GM19238 (cell line): ENCODE results near the gene HSDL1.
A peak's percentile ranks its signal among the peaks of the same experiment; 100 is the strongest.

Experiments used
- DNase-seq: peaks from one replicate; pipeline ENCODE4 v3.0.0; 2011; ENCODE audit warnings: low spot score; ENCODE audit not compliant: insufficient read length

The HSDL1 gene

DNA sequence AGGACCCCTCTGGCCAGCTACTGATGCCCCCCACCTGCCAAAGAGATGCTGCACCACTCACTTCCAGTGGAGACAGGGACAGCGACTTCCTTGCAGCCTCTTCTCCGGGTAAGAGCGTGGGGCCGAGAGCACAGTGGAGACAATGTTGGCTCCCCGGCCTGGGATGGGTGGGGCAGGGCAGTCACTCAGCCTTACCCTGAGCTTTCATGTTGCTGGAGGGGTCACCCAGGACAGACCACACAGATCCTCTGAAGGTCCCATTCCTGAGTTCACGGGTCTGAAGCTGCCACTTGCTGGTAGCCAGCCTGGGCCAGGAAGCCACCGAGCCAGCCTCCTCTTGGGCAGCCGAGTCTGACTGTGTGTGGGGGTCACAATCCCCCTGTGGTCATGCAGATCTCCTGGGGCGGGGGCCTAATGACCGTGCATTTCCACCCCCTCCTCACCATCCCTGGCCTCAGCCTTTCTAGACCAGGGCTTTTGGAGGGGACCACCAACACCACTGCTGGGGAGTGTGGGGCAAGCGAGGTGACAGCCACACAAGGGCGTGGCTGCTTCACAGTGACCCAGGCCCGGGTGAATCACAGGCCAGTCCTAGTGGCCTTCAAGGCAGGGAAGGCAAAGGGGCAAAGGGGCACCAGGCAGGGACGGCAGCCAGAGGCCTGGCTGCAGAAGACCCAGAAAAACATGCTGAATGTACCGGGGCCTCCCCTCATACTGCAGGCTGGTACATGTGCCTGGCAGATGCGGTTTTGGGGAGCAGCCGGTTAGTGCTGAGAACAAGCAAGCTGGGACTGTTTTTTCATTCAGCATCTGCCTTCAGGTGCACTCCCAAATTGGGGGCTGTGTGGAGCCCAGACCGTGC lies 31.4 kb upstream of the HSDL1 start:
- DNase-seq = no peak

GRCh38 chr16:84175350-84176081 lies 30.5 kb upstream of the HSDL1 start:
- peak; percentile 76 for DNase-seq

GRCh38 chr16:84174396-84174795 lies 29.4 kb upstream of the HSDL1 start:
- DNase-seq = no peak

DNA sequence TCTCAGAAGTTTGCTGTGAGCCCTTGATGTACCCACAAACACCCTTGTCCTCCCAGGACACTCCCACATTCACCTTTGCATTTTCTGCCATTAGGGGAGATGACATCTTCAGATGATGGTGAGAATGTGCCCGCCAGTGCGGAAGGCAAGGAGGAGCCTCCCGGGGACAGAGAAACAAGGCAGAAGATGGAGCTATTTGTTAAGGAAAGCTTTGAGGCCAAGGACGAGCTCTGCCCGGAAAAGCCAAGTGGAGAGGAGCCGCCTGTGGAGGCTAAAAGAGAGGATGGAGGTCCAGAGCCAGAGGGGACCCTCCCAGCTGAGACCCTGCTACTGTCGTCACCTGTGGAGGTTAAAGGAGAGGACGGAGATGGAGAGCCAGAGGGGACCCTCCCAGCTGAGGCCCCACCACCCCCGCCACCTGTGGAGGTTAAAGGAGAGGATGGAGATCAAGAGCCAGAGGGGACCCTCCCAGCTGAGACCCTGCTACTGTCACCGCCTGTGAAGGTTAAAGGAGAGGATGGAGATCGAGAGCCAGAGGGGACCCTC lies 24.9 kb upstream of the HSDL1 start:
- DNase-seq = no peak

DNA sequence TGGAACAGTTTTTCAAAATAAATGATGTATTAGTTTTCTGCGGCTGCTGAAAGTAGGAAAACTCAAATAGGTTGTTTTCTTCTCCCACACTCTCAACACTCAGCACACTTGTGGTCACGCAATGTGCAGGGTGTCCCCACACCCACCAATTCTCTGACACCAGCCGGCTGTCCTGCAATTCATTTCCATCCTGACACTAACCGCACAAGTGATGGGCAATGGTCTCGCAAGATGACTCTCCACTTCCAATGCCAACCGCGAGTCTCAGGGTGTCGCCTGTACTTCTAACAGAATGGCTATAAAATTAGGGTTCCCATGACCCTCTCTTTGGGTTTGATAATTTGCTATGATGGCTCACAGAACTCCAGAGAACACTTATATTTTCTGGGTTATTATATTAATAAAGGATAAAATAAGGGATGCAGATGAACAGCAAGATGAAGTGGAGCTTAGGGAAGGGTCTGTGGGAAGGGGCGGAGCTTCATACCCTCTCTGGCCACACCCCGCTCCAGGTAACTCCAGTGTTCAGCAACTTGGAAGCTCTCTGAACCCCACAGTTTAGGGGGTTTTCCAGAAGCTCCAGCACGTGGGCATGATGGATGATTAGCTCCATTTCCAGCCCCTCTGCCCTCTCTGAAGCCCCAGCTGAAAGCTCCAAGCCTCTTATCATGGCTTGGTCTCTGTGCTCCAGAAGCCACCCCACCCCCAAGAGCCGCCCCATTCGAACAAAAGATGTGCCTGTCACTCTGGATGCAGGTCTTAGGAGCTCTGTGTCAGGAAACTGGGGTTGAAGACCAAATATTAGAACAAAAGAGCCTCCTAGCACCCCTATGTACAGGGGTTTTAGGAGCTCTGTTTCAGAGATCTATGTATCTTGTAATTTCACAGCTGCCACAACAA lies 22.1 kb upstream of the HSDL1 start:
- no peak for DNase-seq

- no peak for DNase-seq
Observed at GRCh38 chr16:84165746-84166145, 20.8 kb upstream of the HSDL1 start.

DNA sequence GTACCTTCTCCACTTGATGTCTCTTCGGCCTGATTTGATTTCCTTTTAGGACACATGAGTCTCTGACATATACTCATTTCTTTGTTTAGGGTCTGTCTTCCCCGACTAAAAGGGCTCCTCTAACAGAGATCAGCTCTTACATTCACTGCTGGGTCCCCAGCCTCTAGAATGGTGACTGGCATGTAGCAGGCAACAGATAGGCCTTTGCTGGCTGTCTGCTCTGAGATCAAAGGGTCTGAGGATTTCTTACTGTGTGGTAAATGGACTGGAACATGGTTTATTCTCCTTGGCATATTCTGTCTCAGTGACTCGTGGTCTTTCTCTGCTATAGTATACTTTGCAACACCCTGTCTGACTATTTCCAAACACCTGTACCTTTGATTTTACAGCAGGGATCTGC lies 16.8 kb upstream of the HSDL1 start:
- no peak for DNase-seq

GRCh38 chr16:84161037-84161436 lies 16.1 kb upstream of the HSDL1 start:
- no peak for DNase-seq

GRCh38 chr16:84159800-84160199 lies 14.8 kb upstream of the HSDL1 start:
- DNase-seq = no peak

GRCh38 chr16:84159007-84159406 lies 14.0 kb upstream of the HSDL1 start:
- DNase-seq = no peak

- no peak for DNase-seq
Observed at GRCh38 chr16:84156342-84156784, 11.4 kb upstream of the HSDL1 start.

DNA sequence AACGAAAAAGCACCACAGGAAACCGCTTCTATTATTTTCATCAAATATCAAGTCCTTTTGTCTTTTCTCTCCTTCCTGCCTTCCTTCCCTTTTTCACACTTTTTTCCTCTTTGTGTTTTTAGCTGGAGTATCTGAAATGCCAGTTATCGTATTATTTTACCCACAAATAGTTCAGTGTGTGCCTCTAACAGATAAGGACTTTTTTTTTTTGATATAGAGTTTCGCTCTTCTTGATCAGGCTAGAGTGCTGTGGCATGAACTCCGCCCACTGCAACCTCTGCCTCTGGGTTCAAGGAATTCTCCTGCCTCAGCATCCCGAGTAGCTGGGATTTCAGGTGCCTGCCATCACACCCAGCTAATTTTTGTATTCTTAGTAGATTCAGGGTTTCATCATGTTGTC lies 10.8 kb upstream of the HSDL1 start:
- no peak for DNase-seq

DNA sequence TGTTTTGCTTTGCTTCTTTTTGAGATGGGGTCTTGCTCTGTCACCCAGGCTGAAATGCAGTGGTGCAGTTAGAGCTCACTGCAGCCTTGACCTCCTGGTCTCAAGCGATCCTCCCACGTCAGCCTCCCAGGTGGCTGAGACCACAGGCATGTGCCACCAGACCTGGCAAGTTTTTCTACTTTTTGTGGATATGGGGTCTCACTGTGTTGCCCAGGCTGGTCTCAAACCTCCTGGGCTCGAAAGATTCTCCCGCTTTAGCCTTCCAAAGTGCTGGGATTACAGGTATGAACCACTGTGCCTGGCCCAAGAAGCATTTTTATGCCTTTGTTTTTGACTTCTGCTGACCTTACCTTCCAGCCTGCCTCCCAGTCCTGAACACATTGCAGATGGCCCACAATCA lies 10.2 kb upstream of the HSDL1 start:
- no peak for DNase-seq

DNA sequence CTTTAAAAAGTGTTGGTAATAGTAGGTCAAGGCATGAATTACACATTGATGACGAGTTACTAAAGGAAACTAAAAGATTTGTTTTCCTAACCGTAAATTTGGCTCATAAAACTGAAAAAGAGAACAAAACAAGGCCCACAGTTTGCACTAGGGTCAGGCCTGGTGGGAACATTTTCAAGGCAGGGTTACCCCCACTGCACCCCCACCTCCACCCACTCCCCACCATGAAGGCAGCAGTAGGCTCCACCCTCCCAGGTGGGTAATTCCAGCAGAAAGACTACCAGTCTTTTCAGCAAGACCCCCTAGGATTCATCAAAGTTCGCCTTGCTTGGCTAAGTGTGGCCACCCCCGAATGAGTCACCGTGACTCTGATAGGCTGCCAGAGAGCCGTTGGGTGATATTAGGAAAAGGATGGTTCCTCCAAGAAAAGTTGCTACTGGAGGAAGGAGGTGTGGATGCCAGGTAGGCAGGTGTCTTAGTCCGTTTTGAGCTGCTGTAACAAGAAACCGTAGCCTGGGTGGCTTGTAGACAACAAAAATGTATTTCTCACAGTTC lies 8.8 kb upstream of the HSDL1 start:
- no peak for DNase-seq

DNA sequence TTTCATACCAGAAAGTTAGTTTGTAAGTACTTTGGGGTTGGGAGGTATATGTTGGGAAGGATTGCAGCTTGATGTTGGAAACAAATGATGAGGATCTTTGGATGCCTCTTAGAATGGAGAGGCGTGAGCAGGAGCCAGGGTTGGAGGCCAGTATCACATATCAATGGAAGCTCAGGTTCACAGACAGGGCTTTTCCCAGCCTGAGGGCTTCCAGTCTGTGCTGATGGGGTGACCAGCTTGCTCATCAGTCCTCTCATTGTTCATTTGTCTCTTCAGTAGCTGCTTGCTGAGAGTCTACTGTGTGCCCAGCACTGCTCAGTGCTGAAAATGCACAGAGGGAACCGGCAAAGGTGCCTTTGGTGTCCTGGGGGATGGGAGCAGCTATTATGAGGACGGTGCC lies 5.9 kb upstream of the HSDL1 start:
- no peak for DNase-seq

DNA sequence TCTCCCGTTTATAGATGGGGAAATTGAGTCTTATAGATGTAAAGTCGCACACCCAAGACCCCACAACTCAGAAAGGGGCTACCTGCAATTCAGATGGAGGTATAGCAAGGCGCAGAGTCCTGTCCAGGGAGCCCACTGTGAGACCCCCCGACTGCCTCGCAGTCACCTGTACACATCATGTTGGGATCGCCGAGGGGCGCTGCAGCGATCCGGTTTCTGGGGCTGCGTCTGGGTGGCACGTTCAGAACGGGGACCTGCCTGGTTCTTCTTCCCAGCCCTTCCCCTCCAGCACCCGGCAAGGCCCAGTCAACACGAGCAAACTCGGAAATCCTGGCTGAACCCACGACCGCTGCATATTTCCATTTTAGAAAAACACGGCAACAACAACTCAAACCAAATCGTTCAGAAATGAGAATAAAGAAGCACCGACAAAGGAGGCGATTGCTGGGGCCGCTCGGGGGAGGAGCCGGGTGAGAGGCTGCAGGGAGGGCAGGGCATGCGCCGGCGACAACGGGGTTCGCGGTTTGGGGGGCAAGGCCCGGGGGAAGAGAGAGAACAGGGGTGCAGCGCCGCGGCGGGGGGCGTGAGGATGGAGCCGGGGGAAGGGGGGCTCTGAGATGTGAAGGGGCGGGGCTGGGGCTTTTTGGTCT lies 643 bp downstream of the HSDL1 start:
- DNase-seq = peak; percentile 35

DNA sequence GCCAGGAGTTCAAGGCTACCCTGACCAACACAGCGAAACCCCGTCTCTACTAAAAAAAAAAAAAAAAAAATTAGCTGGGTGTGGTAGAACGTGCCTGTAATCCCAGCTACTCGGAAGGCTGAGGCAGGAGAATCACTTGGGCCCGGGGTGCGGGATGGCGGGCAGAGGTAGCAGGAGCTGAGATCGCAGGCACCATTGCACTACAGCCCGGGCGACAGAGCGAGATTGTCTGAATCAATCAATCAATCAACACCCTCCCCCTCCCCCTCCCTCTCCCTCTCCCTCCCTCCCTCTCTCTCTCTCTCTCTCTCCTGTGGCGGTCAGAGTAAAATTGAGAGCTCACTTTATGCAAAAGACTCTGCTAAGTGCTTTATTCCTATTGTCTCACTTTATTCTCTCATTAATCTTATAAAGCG lies 1.2 kb downstream of the HSDL1 start:
- no peak for DNase-seq

- no peak for DNase-seq
Observed at GRCh38 chr16:84143081-84143480, 1.9 kb downstream of the HSDL1 start.

DNA sequence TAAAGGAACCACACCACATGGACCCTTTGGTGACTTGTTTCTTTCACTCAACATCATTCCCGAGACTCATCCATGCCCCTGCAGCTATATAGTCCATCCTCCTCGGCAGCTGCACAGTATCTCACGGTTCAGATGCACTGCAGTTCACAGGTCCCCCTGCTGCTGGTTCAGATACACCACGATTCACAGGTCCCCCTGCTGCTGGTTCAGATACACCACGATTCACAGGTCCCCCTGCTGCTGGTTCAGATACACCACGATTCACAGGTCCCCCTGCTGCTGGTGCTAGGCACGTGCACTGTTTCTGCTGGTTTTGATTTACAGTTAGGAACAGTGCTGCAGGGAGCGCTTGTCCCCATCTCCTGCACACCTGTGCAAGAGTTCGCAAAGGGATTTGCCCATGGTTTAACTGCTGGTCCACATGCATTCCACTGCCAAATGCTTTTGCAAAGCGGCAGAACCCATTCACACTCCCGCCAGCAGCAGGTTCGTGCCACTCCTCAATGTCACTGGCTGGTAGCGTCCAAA lies 3.8 kb downstream of the HSDL1 start:
- no peak for DNase-seq

DNA sequence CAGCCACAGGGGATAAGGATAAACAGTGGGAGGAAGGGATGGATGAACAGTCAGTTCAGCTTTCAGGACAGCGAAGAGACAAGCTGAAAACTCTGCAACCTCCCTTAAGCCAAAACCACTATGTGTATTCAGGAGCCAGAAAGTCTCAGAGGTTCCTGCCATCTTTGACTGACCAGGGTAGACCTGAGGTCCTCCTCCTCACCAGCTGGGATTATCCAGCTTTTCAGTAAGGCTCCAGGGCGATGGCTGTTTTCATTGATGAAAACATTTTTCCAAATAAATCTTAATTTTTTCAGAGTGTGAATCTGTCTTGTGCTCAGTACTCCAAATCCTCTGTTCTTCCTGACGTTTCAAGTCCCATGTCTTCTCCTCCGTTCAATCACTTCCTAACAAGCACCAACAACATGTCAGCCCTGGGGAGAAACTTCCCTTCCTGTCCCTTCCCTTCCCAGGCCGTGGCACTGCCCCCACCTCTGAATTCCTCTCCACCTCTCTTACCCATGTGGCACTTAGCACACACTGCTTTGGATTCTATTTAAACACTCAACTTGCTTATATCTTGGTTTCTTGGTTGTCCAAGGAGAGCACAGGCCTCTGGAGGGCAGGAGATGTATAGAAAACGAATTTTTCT lies 5.2 kb downstream of the HSDL1 start:
- no peak for DNase-seq
